Fibroblast of the aortic adventitia (primary cell): Measurements from ENCODE around the gene LYRM4. TPM values are rescaled to one million over a fixed set of nuclear protein-coding genes. Genes with fewer than 3 reads are reported as not detected.
"Not testable (repeated sequence)": the region's sequence is repeated elsewhere in the genome, so short reads cannot be mapped to it uniquely, and the experiment has no call there.

Source experiments
- DNase-seq: peaks from one replicate; pipeline ENCODE4 v3.0.0-alpha.2; 2010; ENCODE audit warnings: low read depth
- H3K4me3 ChIP-seq: 2 replicates; pipeline ENCODE4 v1.5.1; 2011; ENCODE audit warnings: low read depth, mild to moderate bottlenecking, control low read depth, low read length, moderate library complexity
- total RNA-seq: library from RNA; depleted of rRNA; stranded (reverse); fragments of >200 nt; gene quantifications from 2 replicates; pipeline ENCODE4 v1.2.3, GENCODE V29; 2012; ENCODE audit warnings: low replicate concordance
- TF ChIP-seq, protein P1 (sequence below): IDR thresholded peaks from 2 replicates; pipeline ENCODE4 v1.5.1; 2011; ENCODE audit warnings: mild to moderate bottlenecking, low read length, control low read depth, inconsistent platforms; ENCODE audit not compliant: insufficient read depth

The LYRM4 gene
- total RNA-seq, 1 donor, result 21.2 TPM

DNA sequence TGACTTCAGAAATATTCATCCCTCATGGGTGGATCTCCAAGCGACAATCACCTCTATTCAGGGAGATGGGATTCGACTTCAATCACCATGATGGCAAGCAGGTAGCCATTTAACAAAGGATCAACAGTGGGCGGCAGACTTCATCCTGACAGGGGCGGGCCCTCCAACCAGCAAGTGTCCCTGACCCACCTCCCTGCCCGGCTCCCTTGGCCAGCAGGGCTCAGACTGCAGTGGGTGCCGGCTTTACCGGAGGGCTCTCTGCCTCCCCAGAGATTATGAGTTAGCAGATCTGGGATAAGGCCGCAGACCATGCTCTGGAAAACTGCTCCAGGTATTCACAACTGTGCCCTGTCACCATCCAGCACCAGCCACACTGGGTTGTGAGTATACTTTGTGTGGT, 136.2 kb downstream of the LYRM4 start:
- TF ChIP-seq, protein P1, sequence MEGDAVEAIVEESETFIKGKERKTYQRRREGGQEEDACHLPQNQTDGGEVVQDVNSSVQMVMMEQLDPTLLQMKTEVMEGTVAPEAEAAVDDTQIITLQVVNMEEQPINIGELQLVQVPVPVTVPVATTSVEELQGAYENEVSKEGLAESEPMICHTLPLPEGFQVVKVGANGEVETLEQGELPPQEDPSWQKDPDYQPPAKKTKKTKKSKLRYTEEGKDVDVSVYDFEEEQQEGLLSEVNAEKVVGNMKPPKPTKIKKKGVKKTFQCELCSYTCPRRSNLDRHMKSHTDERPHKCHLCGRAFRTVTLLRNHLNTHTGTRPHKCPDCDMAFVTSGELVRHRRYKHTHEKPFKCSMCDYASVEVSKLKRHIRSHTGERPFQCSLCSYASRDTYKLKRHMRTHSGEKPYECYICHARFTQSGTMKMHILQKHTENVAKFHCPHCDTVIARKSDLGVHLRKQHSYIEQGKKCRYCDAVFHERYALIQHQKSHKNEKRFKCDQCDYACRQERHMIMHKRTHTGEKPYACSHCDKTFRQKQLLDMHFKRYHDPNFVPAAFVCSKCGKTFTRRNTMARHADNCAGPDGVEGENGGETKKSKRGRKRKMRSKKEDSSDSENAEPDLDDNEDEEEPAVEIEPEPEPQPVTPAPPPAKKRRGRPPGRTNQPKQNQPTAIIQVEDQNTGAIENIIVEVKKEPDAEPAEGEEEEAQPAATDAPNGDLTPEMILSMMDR, result no peak
- H3K4me3 ChIP-seq, result no peak overlapping the region
- DNase-seq, result no peak

DNA sequence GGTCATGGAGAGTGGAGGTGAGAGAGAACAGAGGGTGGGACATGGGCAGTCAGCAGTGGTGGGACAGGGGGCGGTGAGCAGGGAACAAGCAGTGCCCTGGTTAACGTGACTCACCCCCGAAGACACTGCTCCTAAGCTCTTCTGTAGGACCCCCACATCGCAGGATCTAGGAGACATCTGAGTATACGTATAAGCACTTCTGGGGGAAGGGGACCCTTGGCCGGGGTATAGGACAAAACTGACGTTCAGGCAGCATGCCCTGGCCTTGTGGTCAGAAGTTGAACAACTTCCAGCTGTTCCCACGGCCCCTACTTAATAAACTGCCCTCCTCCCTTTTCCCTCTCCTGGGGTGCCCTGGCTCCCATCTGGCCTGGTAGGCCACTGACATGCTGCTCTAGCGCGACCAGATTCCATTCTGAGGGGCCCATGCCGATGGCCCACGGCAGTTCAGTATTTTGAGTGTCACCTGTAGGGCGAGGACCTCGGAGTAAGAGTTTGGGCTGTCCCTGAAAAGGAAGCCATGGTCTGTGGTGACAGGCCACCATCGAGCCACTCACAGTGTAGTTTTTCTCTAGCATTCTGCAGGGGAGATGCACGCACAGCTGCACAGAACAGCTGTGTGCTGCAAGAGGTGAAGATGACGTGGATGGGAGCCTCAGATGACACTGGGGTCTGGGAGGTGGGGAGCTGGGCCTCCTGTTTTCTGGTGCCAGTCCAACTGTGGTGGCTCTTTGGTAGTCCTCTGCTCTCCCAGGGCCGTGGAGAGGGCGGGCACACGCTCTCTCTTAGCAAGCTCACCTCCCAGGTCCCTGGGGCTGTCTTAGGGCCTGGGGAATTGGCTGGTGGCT, 137.2 kb downstream of the LYRM4 start:
- no peak overlapping the region for H3K4me3 ChIP-seq
- DNase-seq, result no peak
- TF ChIP-seq, protein P1, result no peak

DNA sequence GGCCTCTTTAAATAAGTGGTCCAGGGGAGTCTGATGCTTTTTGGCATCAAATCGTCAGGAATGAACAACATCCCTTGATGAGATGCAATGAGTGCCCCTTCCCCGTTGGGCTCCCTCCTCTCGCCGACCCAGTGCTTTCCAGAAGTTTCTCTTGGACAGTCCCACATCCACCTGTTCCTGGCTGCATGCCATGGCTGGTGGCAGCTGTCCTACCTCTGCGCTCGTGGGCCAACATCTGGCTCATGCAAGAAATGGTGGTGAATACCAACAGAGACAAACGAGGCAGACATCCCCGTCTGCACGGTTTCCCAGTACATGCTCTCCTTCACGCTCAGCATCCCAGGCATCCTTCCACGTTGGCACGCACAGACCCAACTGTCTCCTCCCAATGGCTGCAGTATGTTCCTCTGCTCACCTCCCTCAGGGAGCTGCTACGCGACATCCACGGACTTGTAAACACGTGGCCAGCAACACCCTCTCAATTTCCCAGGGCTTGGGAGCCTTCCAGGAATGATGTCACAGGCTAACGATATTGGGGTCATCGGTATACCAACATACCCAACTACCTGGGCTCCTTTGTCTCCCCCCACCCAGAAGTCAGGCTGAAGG, 138.1 kb downstream of the LYRM4 start:
- DNase-seq, result no peak
- TF ChIP-seq, protein P1, result no peak
- H3K4me3 ChIP-seq, result no peak overlapping the region

DNA sequence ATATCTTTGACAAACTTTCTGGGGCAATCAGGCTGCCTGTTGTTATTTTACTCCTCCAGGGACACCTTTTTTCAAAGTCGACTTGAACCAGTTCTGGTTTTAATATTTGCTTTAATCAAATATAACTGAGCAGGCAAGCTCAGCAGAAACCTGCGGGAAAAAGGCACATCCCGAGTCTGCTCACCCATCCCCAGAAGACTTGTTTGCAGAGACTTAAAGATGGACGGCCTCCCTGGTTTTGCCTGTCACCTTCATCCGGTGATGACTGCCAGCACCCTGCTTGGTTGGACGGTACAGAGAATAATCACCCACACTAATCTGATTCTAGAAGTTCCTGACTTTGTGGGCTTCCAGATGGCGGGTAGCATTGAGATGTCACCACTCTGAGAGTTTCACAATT, 138.8 kb downstream of the LYRM4 start:
- no peak for DNase-seq
- TF ChIP-seq, protein P1, result no peak
- no peak overlapping the region for H3K4me3 ChIP-seq

DNA sequence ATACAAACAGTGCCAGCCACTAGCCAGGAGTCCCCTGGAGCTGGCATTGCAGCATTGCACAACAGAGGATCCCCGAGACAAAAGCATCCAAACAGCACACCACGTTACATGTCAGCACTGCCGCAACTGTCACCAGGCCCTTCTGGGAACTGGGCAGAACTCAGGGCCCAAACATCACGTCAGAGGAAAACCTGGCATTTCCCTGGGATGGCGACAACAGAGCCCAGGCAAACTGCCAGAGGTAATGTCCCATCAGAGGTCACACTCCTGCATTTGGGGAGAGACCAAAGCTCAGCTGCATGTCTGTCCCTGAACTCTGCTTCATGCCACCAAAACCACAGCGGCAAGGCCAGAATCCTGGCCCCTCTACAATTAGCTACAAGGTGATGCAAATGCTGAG, 139.3 kb downstream of the LYRM4 start:
- no peak for DNase-seq
- no peak overlapping the region for H3K4me3 ChIP-seq

DNA sequence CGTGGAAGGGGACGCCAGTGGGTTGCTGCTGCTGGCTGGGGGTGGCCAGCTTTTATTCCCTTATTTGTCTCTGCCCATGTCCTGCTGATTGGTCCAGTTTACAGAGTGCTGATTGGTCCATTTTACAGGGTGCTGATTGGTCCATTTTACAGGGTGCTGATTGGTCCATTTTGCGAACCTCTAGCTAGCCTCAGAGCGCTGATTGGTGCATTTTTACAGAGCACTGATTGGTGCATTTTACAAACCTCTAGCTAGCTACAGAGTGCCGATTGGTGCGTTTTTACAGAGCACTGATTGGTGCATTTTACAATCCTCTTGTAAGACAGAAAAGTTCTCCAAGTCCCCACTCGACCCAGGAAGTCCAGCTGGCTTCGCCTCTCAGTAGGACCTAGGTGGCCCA, 140.2 kb downstream of the LYRM4 start:
- not testable (repeated sequence) for DNase-seq, H3K4me3 ChIP-seq

More for the DNA sequence above, 139.3 kb downstream of the LYRM4 start:
- TF ChIP-seq, protein P1, result no peak

DNA sequence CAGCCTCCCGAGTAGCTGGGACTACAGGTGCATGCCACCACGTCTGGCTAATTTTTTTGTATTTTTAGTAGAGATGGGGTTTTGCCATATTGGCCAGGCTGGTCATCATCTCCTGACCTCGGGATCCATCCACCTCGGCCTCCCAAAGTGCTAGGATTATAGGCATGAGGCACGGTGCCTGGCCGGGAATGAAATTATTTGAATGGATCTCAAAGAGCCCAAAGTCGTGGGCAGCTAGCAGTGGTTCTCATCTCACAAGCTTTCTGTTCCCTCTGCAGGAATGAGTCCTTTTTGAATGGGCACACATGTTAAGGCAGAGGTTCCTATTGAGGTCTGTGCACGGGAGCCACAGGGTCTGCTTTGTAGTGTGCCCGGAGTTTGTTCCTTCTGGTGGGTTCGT, 140.7 kb downstream of the LYRM4 start:
- no peak for DNase-seq
- H3K4me3 ChIP-seq, result no peak overlapping the region
- TF ChIP-seq, protein P1, result no peak
